Pulmonary artery endothelial cell (primary cell): ENCODE data around the gene CMTR1. TPM values are rescaled to one million over a fixed set of nuclear protein-coding genes. Genes with fewer than 3 reads are reported as not detected.
"Not testable (repeated sequence)": the region's sequence is repeated elsewhere in the genome, so short reads cannot be mapped to it uniquely, and the experiment has no call there.

Experiments
- DNase-seq: peaks from one replicate; pipeline ENCODE4 v3.0.0-alpha.2; 2011; ENCODE audit warnings: low read depth, low spot score
- total RNA-seq: library from RNA; depleted of rRNA; stranded (reverse); fragments of >200 nt; gene quantifications from 2 replicates; pipeline ENCODE4 v1.2.3, GENCODE V29; 2014

The CMTR1 gene
- total RNA-seq, 1 donor from 2014 or later, result 32.6 TPM

DNA sequence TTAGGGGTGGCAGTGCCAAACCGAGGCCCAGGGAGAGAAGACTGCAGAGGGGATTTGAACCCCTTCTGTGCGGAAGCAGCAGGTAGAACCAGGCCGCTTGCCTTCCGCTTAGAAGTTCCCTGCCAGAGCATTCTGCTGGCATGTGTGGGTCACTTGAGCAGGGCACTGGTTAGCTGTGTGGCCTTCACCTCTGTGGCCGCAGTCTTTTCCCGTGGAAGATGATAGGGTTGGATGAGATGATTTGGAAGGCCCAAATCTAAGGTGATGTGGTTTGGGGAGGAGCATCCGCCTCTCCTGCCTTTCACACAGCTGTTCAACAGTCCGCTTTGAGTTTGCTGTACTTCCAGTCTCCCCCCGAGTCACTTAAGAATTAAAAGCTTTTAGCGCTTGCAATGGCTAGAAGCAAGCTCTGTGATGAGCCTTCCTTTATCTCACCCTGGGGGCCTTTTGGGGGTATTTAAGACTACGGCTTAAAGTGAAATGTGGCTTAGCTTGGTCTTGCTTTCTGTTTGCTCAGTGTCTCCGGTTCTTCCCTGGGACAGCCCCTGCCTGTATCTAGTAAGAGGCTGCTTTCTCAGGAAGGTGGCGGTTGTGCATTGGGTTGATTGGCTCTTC lies 743 bp downstream of the CMTR1 start:
- DNase-seq, result no peak

DNA sequence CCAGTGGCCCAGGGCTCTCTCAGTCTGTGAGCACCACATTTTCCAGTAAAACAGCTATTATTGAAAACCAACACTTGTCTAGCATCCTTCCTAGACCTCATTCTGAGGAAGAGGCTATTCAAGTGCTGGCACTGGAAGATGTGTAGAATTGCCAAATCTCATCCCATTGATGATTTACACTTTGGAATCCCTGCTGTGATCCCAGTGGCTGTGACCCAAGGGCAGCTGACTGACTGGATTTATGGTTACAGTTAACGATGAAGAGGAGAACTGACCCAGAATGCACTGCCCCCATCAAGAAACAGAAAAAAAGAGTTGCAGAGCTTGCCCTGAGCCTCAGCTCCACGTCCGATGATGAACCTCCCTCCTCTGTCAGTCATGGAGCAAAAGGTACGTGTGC lies 2.4 kb downstream of the CMTR1 start:
- no peak for DNase-seq

DNA sequence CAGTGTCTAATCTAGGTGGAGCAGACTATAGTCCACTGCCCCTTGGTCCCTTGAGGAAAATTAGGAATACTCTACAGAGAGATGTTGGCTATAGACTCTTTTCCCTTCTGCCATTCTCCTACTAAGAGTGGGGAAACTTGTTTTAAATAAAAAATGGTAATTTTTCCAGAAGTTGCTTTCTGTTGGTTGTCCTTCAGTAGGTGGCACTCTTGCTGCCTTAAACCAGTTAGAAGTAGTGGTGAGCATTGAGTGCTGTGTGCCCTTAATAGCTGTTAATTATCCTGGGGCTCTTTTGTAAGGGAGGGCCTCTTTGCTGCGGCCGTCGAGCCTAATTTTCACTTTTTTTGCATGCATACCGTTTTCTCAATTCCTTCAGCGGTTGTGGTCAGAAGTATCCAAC lies 2.8 kb downstream of the CMTR1 start:
- no peak for DNase-seq

DNA sequence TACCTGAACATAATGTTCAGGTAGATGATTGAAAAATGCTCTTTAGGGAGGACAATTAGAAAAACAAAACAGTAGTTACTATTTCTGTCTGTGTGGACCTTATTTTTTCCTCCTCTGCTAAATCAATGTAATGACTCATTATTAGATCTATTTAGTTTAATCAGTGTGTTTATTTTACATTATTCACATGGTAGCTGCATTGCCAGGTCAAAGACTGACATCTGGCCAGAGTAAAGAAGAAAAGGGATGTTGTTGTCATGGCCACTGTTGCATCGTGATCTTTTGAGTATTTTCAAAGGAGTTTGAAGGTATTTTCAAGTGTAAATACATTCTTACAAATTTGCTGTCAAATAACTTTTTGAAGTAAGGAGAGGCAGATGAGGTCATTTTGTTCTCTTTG lies 5.9 kb downstream of the CMTR1 start:
- DNase-seq, result no peak

DNA sequence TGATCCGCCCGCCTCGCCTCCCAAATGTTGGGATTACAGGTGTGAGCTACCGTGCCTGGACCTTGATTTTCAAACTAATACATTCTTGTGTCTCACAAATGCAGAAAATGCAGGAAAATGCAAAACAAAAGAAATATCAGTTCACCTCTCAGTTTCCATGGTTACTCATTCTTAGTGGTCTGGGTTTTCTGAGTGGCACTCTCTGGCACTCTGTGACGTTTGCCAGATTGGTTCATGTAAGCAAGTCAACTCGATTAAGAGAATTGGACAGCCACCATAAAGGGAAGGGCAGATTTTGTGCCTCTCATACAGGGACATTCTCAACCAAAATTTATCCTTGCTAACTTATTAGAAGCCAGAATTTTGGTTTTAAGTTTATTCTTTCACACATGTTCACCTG lies 8.6 kb downstream of the CMTR1 start:
- DNase-seq, result no peak

DNA sequence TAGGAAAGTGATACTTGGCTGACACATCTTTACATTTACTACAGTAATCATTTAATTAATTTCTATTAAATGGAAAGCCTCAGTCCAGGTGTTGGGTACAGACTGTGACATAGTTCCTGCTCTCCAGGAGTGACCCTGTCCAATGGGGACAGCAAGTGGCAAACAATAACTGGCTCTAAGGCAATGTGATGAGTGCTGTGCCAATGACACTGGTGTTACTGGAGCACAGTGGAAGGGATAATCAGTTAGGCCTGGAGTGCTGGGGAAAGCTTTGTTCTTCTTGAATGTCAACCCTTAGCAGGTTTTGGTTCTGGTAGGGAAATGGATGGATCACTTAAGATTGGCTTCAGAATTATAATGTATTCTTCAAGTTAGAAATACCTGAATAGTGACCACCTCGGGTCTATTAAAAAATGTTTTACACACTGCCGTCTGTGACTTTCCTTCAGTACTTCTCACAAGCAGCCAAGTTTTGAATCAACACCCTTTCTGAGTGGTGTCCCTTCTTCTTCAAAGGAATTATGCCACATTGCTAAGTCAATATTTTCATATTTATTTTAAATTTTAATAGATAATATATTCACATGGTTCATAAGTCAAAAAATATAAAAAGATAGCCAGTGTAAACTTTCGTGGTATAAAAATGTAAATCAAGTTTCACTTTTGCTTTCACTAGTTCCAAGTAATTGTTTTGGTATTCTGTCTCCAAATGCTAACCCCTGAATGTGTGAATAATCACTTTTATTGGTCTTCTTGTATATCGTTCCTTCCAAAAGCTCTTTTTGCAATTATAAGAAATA lies 9.6 kb downstream of the CMTR1 start:
- no peak for DNase-seq

DNA sequence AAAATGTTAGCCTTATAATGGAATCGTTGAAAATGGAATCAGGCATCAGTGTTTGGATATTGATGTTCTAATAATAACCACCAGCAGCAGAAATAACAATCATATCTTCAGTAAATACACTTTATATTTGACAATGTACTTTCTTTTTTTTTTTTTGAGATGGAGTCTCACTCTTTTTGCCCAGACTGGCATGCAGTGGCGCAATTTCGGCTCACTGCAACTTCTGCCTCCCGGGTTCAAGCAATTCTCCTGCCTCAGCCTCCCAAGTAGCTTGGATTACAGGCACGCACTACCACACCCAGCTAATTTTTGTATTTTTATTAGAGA lies 10.2 kb downstream of the CMTR1 start:
- DNase-seq, result not testable (repeated sequence)

DNA sequence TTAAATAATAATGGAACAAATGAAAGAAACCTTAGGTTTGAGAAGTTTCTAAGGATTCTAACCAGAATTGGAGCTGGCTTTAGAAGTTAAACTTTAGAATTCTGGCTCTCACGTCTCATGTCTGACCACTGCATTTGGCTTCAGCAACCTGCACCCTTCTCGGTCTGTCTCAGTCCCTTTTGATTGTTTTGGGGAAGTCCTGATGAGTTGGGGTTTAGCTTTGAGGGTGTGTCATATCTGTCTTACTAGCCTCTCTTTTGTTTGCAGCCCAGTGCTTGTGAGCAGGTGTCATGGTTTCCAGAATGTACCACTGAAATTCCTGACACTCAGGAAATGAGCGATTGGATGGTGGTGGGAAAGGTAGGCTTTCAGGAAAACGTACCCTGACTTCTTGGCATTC lies 17.0 kb downstream of the CMTR1 start:
- DNase-seq, result no peak

DNA sequence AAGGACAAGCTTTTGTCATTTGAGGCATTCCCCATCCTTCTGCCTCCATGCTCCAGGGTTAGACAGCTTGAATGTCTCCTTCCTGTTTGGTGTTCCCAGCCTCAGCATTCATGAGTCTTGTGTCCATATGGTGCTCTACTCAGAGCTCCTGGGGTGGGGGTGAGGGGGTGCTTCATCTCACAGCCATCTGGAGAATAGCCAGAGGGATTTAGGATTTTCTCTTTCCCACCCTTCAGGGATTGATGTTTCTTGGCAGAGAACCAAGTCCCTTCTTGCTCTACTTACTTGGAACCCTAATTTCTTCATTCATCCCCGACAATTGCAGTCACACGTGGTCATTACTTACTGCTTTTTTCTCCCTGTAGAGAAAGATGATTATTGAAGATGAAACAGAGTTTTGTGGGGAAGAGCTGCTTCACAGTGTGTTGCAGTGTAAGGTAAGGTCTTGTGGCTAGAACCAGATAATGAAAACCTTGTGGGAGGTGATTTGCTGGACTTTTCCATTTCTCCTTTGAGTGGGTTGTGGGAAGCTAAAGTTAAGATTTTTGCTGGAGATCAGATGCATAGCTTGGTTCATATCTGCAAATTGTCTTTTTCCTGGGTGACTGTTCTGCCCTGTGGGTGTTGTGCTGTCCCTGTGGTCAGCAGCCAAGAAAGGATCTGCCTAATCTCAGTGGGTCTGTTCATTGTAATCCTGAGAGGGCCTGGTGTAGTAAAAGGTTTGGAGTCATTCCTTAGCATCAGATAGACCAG lies 18.6 kb downstream of the CMTR1 start:
- DNase-seq, result no peak

DNA sequence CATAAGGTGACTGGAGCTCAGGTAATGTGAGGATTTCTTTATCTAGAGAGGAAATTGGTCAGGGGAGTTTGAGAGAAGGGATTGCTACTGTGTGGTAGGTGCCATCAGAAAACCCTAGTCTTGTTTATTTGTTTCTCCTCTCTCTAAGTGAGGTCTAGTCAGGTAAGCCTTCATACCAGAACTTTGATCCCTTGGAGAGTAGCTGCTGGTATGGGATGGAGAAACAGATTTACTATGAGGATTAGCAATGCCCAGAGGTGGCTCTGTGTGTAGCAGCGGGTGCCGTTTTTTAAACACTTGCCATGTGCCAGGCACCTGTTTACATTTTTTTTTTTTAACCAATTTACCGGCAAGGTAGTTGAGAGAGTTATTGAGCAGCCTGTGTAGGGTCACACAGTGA lies 19.5 kb downstream of the CMTR1 start:
- no peak for DNase-seq

DNA sequence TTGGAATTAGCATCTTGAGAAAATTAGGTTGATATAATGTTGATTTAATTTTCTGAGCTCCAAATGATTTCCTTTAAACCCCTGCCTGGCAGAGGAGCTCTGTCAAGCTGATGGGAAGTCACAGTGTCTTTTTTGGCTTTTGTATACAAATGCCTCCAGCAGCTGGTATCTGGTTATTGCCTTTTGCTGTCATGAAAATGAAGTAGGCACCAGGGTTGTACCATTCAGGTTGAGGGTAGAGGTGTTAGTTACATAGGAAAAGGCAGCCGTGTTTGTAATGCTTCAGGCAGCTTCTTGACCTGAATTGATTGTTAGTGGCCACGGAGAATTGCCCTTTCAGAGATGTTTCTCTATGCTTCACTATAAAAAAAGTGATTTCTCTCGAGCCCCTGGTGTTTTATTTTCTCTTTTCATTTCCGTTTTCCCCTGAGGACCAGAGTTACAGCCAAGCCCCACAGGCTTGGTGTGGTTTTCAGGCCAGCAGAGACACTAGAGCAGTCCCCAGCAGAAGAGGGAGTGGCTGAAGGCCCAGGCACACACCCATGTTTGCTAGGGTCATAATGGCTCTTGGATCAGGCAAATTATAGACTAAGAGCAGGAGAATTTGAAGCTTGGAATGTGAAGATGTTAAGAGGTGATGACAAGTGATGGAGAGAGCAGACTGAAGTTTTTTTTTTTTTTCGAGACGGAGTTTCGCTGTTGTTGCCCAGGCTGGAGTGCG lies 21.6 kb downstream of the CMTR1 start:
- no peak for DNase-seq

DNA sequence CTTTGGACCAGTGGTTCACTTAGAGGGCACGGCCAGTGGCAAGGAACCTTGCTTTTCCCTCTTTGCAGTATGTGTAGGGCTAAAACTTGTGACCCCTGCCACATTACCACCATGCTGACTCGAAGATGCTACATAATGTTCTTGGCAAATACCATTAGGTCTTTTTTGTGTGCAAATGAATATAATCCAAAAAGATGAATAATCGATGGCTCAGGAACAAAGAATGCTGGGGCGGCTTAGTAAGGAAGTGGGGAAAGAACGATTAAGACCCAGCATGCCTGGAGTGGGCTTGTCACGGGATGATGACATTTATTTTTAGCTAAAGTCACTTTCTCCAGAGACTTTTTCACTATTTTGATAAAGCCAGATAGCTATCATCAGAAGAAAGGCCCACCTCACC lies 23.1 kb downstream of the CMTR1 start:
- DNase-seq, result no peak

DNA sequence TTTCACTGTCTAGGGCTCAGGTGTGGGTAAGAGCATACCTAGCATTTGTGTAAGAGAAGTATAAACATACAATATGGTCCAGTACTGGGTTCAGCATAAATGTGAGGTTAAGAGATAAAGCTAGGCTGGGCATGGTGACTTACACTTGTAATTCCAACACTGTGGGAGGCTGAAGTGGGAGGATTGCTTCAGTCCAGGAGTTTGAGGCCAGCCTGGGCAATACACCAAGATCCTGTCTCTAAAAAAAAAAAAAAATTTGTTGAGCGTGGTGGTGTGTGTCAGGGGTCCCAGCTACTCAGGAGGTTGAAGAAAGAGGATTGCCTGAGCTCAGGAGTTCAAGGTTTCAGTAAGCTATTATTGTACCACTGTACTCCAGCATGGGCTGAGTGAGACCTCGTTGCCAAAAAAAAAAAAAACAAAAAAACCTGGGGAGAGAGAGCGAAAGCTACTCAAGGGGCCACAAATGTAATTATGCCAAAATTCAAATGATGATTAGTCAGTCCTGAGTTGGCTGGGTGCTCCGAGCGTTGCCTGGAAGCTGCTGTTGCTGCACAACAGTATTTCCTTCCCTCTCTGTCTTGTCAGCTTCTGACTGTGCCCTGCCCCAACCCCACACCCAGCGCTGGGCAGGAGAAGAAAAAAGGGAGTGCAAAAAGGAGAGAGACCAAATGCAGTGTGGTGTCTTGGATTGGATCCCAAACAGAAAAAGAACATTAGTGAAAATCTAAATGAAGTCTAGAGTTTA lies 24.0 kb downstream of the CMTR1 start:
- no peak for DNase-seq

DNA sequence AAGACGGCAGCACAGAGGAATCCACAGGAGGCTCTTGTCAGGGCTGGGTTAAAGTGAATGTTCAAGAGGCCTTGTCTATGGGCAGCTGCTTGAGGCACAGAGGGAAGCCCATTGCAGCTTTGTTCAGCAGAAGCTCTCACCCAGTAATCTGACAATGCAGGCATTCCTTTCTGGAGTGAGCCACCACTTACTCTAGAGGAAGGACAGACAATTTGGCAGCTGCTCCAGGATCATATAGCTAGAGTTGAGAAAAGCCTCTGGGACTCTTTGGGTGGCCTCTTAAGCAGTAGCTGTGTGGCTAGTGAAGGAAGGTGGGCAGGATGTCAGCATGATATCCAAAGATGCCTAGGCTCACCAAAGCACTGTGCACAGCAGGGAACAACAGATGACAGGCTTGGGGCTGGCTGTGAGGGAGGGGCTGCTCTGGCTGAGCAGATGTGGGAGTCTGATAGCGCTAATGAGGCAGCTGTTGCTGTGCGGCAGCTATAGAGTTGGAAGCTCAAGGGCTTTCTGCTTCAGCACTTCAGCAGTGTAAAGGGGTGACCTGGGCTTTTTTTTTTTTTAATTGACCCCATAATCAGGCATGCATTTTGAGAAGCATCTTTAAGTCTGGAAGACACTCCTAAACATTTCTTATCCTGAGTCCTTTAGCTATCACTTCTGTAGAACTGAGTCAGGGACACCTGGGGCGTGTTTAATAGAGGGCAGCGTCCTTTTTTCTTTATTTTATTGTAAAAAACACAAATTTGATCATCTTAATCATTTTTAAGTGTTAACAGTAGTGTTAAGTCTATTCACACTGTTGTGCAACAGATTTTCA lies 27.2 kb downstream of the CMTR1 start:
- no peak for DNase-seq

DNA sequence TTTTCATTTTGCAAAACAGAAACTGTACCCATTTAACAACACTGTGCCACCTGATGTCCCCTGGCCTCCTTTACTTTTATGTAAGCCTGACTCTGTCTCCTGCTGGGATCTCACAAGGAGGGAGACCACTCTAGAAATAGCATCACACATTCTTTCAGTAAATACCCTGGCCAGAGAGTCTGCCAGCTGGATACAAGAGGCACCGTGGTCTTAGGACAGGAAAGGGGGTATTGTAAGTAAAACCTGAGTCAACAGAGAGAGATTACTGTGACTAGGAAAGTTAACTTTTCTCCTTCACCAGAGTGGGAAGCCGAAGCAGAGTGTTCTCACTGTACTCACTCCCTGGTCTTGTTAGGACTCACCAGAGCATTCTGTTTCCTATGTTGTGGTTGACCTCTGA lies 27.8 kb downstream of the CMTR1 start:
- no peak for DNase-seq

DNA sequence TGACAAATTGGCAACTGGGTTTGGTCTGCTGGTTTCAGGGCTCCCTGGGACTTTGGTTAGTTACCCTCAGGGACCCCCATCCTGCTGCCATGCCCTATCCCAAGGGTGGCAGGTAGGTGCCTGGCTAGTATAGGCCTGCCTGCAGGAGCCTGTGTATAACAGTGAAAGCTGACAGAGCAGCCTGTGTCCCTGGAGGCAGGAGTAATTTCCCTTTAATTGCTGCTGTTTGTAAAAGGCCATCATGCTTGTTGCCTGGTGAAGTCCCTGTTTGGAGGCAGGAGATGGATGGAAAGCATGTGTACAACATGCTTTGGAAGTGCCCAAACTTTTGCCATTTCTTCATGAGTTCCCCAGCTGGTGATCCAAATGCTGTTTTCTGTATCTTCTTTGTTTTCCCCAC lies 30.1 kb downstream of the CMTR1 start:
- no peak for DNase-seq

DNA sequence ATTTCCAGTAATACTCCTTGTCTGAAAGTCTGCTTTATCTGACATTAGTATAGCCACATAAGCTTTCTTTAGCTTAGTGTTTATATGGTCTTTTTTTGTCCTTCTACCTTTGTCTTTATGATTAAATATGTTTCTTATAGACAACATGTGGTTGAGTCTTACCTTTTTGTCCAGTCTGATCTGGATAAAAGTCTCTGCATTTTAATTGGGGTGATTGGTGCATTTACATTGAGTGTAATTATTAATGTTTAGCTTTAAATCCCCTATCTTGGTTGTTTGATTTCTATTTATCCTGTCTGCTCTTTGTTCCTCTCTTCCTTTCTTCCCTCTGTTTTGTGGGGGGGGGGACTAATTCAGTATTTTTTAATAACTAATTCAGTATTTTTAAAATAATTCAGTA lies 34.7 kb downstream of the CMTR1 start:
- no peak for DNase-seq

DNA sequence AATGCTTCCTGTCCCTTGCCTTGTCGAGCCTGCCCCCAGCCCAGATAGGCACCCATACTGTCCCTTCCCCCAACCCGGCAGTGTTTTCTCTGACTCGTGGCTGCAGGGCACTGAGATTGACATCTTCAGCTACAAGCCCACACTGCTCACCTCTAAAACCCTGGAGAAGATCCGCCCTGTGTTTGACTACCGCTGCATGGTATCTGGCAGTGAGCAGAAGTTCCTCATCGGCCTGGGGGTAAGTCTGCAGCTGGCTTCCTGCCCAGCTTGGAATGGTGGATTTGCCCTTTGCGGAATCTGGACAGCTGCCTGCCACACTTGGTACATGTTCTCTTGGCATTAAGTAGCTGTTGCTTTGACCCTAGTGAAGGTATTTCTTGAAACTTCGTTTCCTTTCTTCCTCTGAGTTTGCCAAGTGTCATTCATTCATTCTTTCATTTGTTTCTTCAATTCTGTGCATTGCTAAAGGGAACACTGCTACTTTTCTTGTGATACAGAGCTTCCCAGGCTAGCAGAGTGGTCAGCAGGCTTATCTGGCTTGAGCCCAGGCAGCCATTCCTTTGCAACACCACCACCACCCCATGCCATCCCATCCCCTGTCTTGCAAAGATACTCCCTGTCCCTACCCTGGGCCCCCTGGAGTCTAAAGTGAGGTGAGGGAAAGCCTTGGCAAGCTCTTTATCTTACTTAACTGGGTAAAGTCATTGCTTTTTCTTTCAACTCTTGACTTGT lies 40.5 kb downstream of the CMTR1 start:
- peak; percentile 71 for DNase-seq

DNA sequence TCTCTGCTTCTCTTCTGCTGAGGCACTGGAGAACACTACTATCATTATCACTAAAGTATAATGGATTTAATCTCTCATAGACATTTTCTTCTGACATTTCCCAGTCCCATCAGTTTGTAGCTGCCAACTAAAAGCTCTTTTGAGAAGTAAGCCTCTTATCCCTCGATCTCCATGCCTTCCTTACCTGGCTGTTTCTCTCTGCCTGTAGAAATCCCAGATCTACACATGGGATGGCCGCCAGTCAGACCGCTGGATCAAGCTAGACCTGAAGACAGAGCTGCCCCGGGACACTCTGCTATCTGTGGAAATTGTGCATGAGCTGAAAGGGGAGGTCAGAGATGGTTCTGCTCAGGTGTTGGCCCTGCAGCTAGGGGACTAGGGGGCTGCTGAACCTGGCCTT lies 41.3 kb downstream of the CMTR1 start:
- DNase-seq, result no peak

DNA sequence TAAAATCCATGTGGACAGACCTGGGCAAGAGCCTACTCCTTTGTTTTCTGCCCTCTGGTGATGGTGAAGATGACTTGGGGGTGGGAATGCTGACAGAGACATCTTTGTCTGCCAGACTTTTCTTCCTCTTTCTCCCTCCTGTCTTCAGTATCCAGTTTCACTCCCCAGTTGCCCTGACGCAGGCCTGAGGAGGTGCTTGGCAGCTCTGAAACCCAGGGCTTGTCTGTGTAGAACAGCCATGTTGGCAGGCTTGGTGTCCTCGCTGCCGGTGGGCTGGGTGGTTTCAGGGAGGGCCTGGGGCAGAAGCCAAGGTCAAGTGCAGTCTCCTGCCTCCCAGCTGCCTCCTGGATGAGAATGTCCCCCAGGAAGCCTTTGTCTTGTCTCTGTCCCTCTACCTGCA lies 44.2 kb downstream of the CMTR1 start:
- DNase-seq, result no peak
